K562 (cell line): ENCODE results near the gene B3GALT4. TPM values are rescaled to one million over a fixed set of nuclear protein-coding genes. Genes with fewer than 3 reads are reported as not detected.

ENCODE experiments used
- ATF6 ChIP-seq: sonication (generic); formaldehyde crosslinking; IDR thresholded peaks from 2 replicates; pipeline ENCODE4 v1.4.0; 2020; ENCODE audit warnings: mild to moderate bottlenecking, missing genetic modification reagents
- C11orf30 ChIP-seq: fragments of 450-650 bp; IDR thresholded peaks from 2 replicates; pipeline ENCODE4 v1.6.1; 2016; ENCODE audit warnings: low read depth, mild to moderate bottlenecking
- CHD2 ChIP-seq: IDR thresholded peaks from 2 replicates; pipeline ENCODE4 v1.6.1; 2011; ENCODE audit warnings: low read depth, low read length
- EHMT2 ChIP-seq: fragments of 450-650 bp; IDR thresholded peaks from 2 replicates; pipeline ENCODE4 v1.6.1; 2018; ENCODE audit warnings: antibody characterized with exemption
- ETV6 ChIP-seq, 3 experiments: fragments of 150-350 bp in 1 of 3; sonication (generic) in 1 of 3; formaldehyde crosslinking in 1 of 3; IDR thresholded peaks; 2 replicates each; pipeline versions ENCODE4 v1.6.1 to v1.8.0; 2014 to 2022; ENCODE audit warnings: borderline replicate concordance in 2 of 3, low read depth in 2 of 3, antibody characterized with exemption in 1 of 3, low read length in 1 of 3, mild to moderate bottlenecking in 1 of 3, missing genetic modification reagents in 1 of 3
- HMGN3 ChIP-seq: IDR thresholded peaks from 2 replicates; pipeline ENCODE4 v1.6.1; 2011; ENCODE audit warnings: borderline replicate concordance, low read depth, mild to moderate bottlenecking, mixed read lengths, low read length; ENCODE audit not compliant: insufficient read length; ENCODE audit errors: extremely low read depth
- KAT7 ChIP-seq: sonication (generic); formaldehyde crosslinking; IDR thresholded peaks from 2 replicates; pipeline ENCODE4 v1.8.0; 2022; ENCODE audit warnings: missing genetic modification reagents, mild to moderate bottlenecking, borderline replicate concordance
- MBD2 ChIP-seq: sonication (generic); IDR thresholded peaks from 2 replicates; pipeline ENCODE4 v1.6.1; 2016; ENCODE audit warnings: low read depth, borderline replicate concordance
- MEIS2 ChIP-seq: fragments of 450-650 bp; IDR thresholded peaks from 2 replicates; pipeline ENCODE4 v1.6.1; 2014; ENCODE audit warnings: mild to moderate bottlenecking; ENCODE audit not compliant: partially characterized antibody
- NEUROD1 ChIP-seq: fragments of 150-350 bp; IDR thresholded peaks from 2 replicates; pipeline ENCODE4 v1.6.1; 2014; ENCODE audit warnings: borderline replicate concordance, low read length, low read depth; ENCODE audit not compliant: partially characterized antibody
- NR1H2 ChIP-seq: sonication (generic); formaldehyde crosslinking; IDR thresholded peaks from 2 replicates; pipeline ENCODE4 v1.4.0; 2020; ENCODE audit warnings: mild to moderate bottlenecking, missing genetic modification reagents
- PCBP2 ChIP-seq: fragments of 200-400 bp; formaldehyde crosslinking; IDR thresholded peaks from 2 replicates; pipeline ENCODE4 v1.6.1; 2018; ENCODE audit warnings: low read length, low read depth, mild to moderate bottlenecking, moderate library complexity; ENCODE audit not compliant: poor library complexity, severe bottlenecking
- SMC3 ChIP-seq: conservative IDR thresholded peaks from 2 replicates; pipeline ENCODE4 v1.6.1; 2011; ENCODE audit warnings: low read depth, low read length, improper control_type of control experiment; ENCODE audit not compliant: insufficient read depth
- SNIP1 ChIP-seq: fragments of 450-650 bp; IDR thresholded peaks from 2 replicates; pipeline ENCODE4 v1.7.1; 2017; ENCODE audit warnings: low read depth, mild to moderate bottlenecking
- TEAD2 ChIP-seq: fragments of 450-650 bp; IDR thresholded peaks from 2 replicates; pipeline ENCODE4 v1.6.1; 2016; ENCODE audit warnings: missing genetic modification characterization, control low read depth, missing compliant biosample characterization
- USF2 ChIP-seq: sonication (generic); formaldehyde crosslinking; IDR thresholded peaks from 2 replicates; pipeline ENCODE4 v1.5.0; 2020; ENCODE audit warnings: missing genetic modification reagents
- ZNF707 ChIP-seq: fragments of 250-450 bp; sonication (Bioruptor Pico); conservative IDR thresholded peaks from 2 replicates; pipeline ENCODE4 v1.8.0; 2022; ENCODE audit warnings: inconsistent platforms, mild to moderate bottlenecking, moderate library complexity
- ZNF785 ChIP-seq: fragments of 250-450 bp; sonication (Bioruptor Pico); IDR thresholded peaks from 2 replicates; pipeline ENCODE4 v1.4.0; 2020; ENCODE audit warnings: mild to moderate bottlenecking
- polyA plus RNA-seq, 8 experiments: library from polyadenylated mRNA; depleted of rRNA in 4 of 8; stranded (reverse) in 5 of 8; unstranded in 3 of 8; fragments of >200 nt; fragmentation: Nextera tagmentation in 2 of 8; fragmentation: Illumina TruSeq in 1 of 8; extraction: Ambion mirVana in 2 of 8; extraction: Trizol in 1 of 8; gene quantifications; 2 replicates each; pipeline versions ENCODE4 v1.2.1 to v1.2.3, GENCODE V29; 2011 to 2014; ENCODE audit warnings: inconsistent platforms in 1 of 8, missing spikeins in 1 of 8
- total RNA-seq, 7 experiments: library from RNA; depleted of rRNA in 6 of 7; stranded (reverse); fragments of >200 nt in 6 of 7; fragmentation: Illumina TruSeq in 2 of 7; extraction: Trizol in 2 of 7; gene quantifications; 2 replicates each; pipeline versions ENCODE4 v1.2.1 to v1.2.3, GENCODE V29; 2011 to 2021; ENCODE audit warnings: low replicate concordance in 1 of 7
- TF ChIP-seq, protein P1 (sequence below): sonication (generic); formaldehyde crosslinking; IDR thresholded peaks from 2 replicates; pipeline ENCODE4 v1.8.1; 2023; ENCODE audit warnings: mild to moderate bottlenecking, missing genetic modification reagents
- TF ChIP-seq, protein P2 (sequence below): fragments of 250-450 bp; sonication (Bioruptor Pico); IDR thresholded peaks from 2 replicates; pipeline ENCODE4 v1.4.0; 2020; ENCODE audit warnings: borderline replicate concordance

The B3GALT4 gene
- total and polyA plus RNA-seq, 9 of the 15 experiments (the other 6 are each of a cell fraction or from before 2014, with no cell fraction given): 0.11 to 1.3 (median 0.53) TPM; not detected in 1

DNA sequence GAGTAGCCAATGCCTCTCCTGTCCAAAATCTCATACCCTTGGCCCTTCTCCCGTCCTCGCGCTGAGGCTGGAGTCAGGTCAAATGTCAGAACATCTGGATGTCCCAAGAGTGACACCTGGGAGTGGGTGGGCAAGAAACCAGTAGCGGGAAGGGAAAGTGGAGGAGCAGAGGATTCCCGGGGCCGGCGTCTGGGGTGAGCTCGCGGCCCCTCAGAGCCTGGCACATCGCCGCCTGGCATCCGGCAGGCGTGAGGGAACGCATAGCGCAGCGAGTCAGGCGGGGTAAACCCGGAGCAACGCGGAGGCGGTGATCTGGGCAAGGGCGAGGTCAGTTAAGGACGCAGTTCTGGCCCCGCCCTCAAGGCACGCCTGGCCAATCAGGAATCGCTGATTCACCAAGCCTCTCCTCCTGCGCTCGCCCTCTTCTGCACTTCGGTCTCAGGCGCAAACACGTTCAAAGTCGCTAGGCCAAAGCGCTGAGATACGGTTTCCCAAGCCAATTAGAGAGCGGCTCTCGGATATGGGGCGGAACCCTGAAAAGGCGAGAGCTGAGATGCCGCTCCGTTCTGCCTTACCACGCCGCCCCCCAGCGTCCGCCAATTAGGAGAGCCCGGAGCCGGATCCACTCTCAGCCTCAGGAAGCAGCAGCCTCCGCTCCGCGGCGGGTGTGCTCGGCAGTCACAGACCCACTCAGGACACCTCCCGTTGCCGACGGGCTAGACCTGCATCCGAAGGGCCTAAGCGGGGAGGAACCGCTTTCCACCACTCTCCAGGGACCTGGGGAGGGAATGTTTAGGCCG lies 27.8 kb upstream of the B3GALT4 start (continued):
- TF ChIP-seq PCBP2 (no peak), USF2 (CRISPR knock-in tag) (peak; percentile 12; the same call in 1 of the 2 replicates), NEUROD1 (no peak), MEIS2 (peak; percentile 35), KAT7 (CRISPR knock-in tag) (no peak; the same call in 1 of the 2 replicates), SNIP1 (no peak), ZNF785 (CRISPR knock-in tag) (no peak), HMGN3 (peak; percentile 91), ETV6 (IDR thresholded peaks at IDR 0.05; ENCODE audit: borderline replicate concordance in 1 of 2, low read depth in 2 of 2, low read length in 1 of 2) (no peak), ETV6 (CRISPR knock-in tag; IDR thresholded peaks at IDR 0.05; ENCODE audit: borderline replicate concordance) (no peak), EHMT2 (no peak), C11orf30 (peak; percentile 98), MBD2 (no peak), ATF6 (CRISPR knock-in tag) (no peak), CHD2 (no peak; the same call in 1 of the 2 replicates), SMC3 (0 out of 2 replicates have a peak, but pooled peaks have one; percentile 14), TEAD2 (tag) (no peak), ZNF707 (CRISPR knock-in tag) (no peak), NR1H2 (0 out of 2 replicates have a peak, but pooled peaks have one; percentile 12)
- TF ChIP-seq, protein P1, sequence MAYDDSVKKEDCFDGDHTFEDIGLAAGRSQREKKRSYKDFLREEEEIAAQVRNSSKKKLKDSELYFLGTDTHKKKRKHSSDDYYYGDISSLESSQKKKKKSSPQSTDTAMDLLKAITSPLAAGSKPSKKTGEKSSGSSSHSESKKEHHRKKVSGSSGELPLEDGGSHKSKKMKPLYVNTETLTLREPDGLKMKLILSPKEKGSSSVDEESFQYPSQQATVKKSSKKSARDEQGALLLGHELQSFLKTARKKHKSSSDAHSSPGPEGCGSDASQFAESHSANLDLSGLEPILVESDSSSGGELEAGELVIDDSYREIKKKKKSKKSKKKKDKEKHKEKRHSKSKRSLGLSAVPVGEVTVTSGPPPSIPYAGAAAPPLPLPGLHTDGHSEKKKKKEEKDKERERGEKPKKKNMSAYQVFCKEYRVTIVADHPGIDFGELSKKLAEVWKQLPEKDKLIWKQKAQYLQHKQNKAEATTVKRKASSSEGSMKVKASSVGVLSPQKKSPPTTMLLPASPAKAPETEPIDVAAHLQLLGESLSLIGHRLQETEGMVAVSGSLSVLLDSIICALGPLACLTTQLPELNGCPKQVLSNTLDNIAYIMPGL (CRISPR knock-in tag): no peak
- TF ChIP-seq, protein P2, sequence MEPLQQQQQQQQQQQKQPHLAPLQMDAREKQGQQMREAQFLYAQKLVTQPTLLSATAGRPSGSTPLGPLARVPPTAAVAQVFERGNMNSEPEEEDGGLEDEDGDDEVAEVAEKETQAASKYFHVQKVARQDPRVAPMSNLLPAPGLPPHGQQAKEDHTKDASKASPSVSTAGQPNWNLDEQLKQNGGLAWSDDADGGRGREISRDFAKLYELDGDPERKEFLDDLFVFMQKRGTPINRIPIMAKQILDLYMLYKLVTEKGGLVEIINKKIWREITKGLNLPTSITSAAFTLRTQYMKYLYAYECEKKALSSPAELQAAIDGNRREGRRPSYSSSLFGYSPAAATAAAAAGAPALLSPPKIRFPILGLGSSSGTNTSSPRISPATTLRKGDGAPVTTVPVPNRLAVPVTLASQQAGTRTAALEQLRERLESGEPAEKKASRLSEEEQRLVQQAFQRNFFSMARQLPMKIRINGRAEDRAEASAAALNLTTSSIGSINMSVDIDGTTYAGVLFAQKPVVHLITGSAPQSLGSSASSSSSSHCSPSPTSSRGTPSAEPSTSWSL: no peak
